A204.1 (cell line): ENCODE results near the gene CHST13.

Experiments used
- FAIRE-seq: peaks from 2 replicates; lab custom pipeline; 2012; peaks lifted over from hg19 to GRCh38; lab: Jason Lieb, UNC

Gene CHST13

GRCh38 chr3:126510308-126510910 is 13.5 kb upstream of the CHST13 start:
- no peak for FAIRE-seq

GRCh38 chr3:126511291-126511690 is 12.7 kb upstream of the CHST13 start:
- no peak for FAIRE-seq

GRCh38 chr3:126512026-126512425 is 11.9 kb upstream of the CHST13 start:
- no peak for FAIRE-seq

GRCh38 chr3:126512916-126513650 is 10.9 kb upstream of the CHST13 start:
- no peak for FAIRE-seq

GRCh38 chr3:126514161-126514560 is 9.8 kb upstream of the CHST13 start:
- no peak for FAIRE-seq

GRCh38 chr3:126515066-126515706 is 8.8 kb upstream of the CHST13 start:
- FAIRE-seq: no peak

GRCh38 chr3:126516152-126516935 is 7.6 kb upstream of the CHST13 start:
- FAIRE-seq: no peak

- no peak for FAIRE-seq
These were observed 7.0 kb upstream of the CHST13 start for GRCh38 chr3:126516936-126517290.

- FAIRE-seq: no peak
These were observed 6.5 kb upstream of the CHST13 start, which contains the start of gene UROC1 for GRCh38 chr3:126517291-126517951. Gene UROC1 (minus strand): TSS chr3:126517773. CDS start chr3:126517719, 54 bp downstream.

- FAIRE-seq: no peak
These were observed 5.8 kb upstream of the CHST13 start for GRCh38 chr3:126517986-126518778.

GRCh38 chr3:126518779-126519177 is 5.2 kb upstream of the CHST13 start:
- no peak for FAIRE-seq

GRCh38 chr3:126519506-126520455 is 4.2 kb upstream of the CHST13 start:
- no peak for FAIRE-seq

- no peak for FAIRE-seq
These were observed 2.6 kb upstream of the CHST13 start for GRCh38 chr3:126521122-126521891.

- no peak for FAIRE-seq
These were observed 1.6 kb upstream of the CHST13 start for GRCh38 chr3:126522363-126522788.

GRCh38 chr3:126524429-126524988 is 554 bp downstream of the CHST13 start:
- FAIRE-seq: no peak

- FAIRE-seq: no peak
These were observed 1.3 kb downstream of the CHST13 start for GRCh38 chr3:126525091-126525852.

- FAIRE-seq: no peak
These were observed 2.1 kb downstream of the CHST13 start for GRCh38 chr3:126525853-126526667.
